ENCODE results near the gene SYT14. TPM values are rescaled to one million over a fixed set of nuclear protein-coding genes. Genes with fewer than 3 reads are reported as not detected.

The SYT14 gene
- total RNA-seq (2022; extraction: Qiagen RNA extraction; ENCODE audit: low read depth): 0.05 to 0.13 TPM (median 0.05 TPM) in 4 of 5 replicates, not detected in the other

GRCh38 chr1:209937996-209938959 lies at the start of gene SYT14:
Gene SYT14 (plus strand): TSS chr1:209938217. CDS start chr1:209938265, 48 bp downstream.

Other genes with a start within 250 kb of the SYT14 start
- gene HSD11B1, start 233.4 kb upstream of the SYT14 start, total RNA-seq (2022; extraction: Qiagen RNA extraction; ENCODE audit: low read depth): 0.09 to 0.65 TPM (median 0.26 TPM) in 3 of 5 replicates, not detected in the others
- gene TRAF3IP3, start 182.2 kb upstream of the SYT14 start, total RNA-seq (2022; extraction: Qiagen RNA extraction; ENCODE audit: low read depth): not detected in 5 replicates
- gene C1orf74, start 153.7 kb upstream of the SYT14 start, total RNA-seq (2022; extraction: Qiagen RNA extraction; ENCODE audit: low read depth): 1.1 to 1.6 TPM (median 1.6 TPM) in 5 replicates
- gene IRF6, start 132.1 kb upstream of the SYT14 start, total RNA-seq (2022; extraction: Qiagen RNA extraction; ENCODE audit: low read depth): 0.09 to 0.16 TPM (median 0.13 TPM) in 5 replicates
- 9.7 to 10.8 TPM (median 10.2 TPM) in 5 replicates for gene UTP25, start 110.2 kb upstream of the SYT14 start, total RNA-seq (2022; extraction: Qiagen RNA extraction; ENCODE audit: low read depth)

All from A549 treated with GW870086 at 1 μM for 4 hours (cell line).